Fibroblast of skin of right biceps (primary cell): ENCODE data around the gene NDUFAF3.

Experiments
- DNase-seq: peaks from one replicate; pipeline ENCODE4 v3.0.0-alpha.2; 2013

Gene NDUFAF3

DNA sequence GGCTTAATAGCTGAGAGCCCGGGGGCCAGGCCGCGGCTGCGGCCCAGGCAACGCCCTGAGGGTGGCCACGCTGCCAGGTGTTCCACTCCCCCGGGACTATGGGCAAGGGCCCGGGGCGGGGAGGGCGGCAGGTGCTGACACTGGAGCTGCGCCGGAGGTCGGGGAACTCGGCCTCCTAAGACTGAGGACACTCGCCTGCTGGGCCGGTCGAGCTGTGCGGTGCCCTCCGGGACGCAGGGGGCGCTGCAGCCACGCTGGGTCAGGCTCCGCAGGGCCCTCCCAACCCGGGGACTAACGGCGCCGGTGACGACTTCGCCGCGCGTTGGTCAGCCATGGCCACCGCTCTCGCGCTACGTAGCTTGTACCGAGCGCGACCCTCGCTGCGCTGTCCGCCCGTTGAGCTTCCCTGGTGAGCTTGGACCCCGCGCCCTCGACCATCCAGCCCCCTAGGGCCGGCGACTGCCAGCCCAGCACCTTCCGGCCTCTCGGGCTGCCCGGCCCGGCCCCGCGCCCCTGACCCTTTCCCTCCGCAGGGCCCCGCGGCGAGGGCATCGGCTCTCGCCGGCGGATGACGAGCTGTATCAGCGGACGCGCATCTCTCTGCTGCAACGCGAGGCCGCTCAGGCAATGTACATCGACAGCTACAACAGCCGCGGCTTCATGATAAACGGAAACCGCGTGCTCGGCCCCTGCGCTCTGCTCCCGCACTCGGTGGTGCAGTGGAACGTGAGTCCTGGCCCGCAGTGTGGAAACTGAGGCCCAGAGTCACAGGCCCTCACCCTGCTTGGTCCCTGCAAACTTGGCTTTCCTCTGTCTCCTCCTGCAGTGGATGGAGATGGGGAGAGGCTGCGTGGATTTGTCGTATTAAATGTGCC lies at the start of gene NDUFAF3:
Gene NDUFAF3 (plus strand): TSS at position 309 of the 875 bp plus-strand sequence. CDS start 24 bp downstream, at position 333.
- peak; percentile 90 for DNase-seq

DNA sequence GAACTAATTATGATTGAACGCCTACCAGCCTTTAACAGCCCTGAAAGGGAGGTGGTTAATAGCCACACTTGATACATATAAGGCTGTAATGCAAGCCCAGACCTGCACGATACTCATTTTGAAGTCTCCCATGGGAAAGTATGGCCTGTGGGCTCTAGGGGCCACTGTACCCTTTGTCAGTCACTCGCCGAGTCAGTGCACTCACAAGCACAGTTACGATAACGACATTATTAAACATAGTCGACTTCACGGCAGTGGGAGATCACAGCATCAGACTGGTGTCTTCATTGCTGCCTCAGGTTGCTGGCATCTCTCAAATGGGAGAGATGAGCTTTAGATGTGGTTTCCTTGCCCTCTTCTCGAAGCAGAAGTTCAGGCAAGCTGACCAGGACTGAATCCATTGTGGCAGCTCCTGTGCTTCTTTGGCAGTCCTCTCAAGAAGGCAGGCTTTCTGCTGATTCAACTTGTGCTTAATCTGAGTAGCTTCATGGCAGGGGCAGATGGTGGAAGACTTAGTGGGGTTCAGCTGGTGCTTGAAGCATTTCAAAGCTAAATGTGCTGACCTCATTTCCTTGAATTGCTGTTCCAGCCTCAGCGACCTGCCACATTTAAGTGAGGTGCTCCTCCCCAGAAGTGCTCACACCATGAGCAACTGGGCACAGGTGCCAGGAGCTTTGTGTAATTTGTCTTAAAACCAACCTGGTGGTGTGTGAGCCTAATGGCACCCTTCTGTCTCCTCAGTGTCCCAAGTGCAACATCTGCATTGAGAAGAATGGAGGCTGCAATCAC lies 47.7 kb upstream of the NDUFAF3 start:
- no peak for DNase-seq

DNA sequence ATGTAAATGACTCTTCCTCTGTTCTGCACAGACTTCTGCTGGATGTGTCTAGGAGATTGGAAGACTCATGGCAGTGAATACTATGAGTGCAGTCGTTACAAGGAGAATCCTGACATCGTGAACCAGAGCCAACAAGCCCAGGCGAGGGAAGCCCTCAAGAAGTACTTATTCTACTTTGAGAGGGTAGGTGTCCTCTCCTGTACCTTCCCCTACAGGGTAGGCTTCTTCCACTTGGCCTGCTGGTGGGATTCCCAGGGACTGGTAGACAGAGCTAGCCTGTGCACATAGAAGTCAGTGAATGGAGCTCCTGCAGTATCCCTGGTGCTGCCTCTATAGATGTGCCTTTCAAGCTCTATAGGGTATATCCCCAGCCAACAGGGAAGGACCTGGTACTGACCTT lies 42.5 kb upstream of the NDUFAF3 start:
- DNase-seq, result no peak

- DNase-seq, result no peak
Measured at GRCh38 chr3:48980295-48980694, 41.6 kb upstream of the NDUFAF3 start.

- DNase-seq, result no peak
Measured at GRCh38 chr3:48982016-48982415, 39.9 kb upstream of the NDUFAF3 start.

- DNase-seq, result no peak
Measured at GRCh38 chr3:48982686-48983085, 39.2 kb upstream of the NDUFAF3 start.

DNA sequence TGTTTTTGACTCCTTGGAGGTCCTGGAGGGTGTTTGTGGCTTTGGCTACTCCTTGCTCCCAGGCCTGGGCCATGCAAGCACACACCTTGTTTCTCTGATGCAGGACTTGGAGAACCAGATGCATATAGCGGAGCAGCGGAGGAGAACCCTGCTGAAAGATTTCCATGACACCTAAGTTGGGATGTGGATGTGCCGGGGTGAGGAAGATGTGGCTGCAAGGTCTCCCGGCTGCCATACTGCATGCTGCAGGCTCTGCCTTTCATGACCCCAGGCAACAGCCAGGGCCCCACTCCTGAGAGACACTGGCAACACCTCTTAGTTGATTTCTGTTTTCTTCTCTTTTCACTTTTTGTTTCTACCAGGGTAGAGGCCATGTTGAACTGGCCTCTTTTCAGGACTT lies 38.8 kb upstream of the NDUFAF3 start:
- no peak for DNase-seq

- DNase-seq, result no peak
Measured at GRCh38 chr3:48984663-48985062, 37.3 kb upstream of the NDUFAF3 start.

DNA sequence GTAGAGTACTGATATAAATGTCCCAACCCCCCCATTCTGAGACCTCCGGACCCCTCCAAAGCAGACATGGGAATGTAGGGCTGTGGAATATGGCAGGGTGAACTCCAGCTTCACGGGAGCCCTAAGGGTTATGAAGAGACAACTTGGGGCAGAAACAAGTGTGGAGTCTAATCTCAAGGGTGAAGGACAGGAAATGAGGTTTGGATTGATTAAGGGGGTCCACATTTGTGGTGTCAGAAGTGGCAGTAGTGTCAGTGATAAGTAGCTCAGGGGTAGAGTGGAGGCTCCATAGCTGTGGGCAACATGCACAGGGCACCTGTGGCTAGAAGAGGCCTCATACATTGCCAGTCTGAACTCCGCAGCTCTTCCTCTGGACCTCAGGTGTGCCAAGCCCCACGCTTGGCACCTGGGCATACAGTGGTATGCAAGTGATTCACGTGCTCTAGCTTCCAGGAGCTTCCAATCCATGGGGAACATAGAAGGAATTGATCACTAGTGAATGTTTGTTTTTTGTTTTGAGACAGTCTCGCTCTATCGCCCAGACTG lies 36.0 kb upstream of the NDUFAF3 start:
- no peak for DNase-seq

GRCh38 chr3:48989126-48989795 lies 32.7 kb upstream of the NDUFAF3 start:
- DNase-seq, result no peak

- DNase-seq, result peak; percentile 95
Measured at GRCh38 chr3:48989796-48990635, 31.9 kb upstream of the NDUFAF3 start, which contains the start of gene P4HTM. Gene P4HTM, plus strand, starts transcription at chr3:48990241. Its CDS starts 16 bp downstream, at chr3:48990257.

DNA sequence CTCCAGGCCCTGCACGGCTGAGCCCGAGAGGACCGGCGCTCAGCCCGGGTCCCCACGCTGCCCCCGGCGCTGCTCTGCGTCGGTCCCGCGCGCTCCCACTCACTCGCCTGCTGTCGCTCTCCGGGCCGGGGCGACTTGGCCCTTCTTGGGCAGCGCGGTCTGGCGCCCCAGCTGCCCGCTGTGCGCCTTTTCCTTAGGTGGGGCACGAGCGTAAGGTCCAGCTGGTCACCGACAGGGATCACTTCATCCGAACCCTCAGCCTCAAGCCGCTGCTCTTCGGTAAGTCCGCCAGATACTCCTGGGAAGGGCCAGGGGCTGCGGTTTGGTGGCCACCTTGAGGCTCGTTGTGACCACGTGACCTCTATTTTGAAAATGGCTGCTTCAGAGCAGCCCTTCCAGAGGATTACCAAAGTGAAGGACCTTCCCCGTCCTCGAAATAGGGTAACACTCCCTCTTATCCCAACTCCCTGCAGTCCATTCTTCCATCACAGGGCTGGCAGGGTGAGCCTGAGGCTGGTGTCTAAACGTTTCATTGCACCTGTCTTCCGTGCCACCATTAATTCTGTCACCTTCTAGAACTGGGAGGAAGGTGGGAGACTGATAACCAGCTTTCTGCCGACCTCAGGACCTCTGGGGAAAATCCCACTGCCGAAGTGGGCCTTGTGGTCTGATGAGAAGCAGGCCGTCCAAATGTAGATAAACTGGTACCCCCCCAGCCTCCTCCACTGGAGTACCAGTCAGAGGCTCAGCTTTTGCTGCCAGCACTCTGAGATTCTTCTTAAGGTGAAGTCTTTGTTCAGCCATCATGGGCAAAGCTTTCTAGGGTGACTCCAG lies 31.1 kb upstream of the NDUFAF3 start:
- peak; percentile 14 for DNase-seq

DNA sequence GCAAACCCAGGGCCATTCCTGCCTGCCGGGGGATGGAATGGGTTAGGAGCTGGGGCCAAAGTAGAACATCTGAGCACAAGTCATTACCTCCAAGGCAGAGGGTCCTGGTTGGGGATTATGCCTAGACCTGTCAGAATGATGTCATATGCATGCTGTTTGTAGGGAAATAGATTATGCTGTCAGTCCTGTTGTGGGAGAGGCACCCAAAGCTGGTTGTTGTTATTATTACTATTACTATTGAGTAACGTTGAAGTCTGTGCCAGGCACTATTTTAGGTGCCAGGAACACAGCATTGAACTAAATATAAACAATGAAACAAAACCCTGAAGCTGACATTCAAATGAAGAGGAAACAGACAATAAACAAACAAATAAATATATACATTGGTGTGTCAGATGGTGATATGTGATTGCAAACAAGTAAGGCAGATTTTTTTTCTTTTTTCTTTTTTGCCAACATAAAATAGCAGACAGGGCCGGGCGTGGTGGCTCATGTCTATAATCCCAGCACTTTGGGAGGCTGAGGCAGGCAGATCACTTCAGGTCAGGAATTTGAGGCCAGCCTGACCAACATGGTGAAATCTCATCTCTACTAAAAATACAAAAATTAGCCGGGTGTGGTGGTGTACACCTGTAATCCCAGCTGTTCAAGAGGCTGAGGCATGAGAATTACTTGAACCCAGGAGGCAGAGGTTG lies 29.9 kb upstream of the NDUFAF3 start:
- DNase-seq, result no peak

- DNase-seq, result no peak
Measured at GRCh38 chr3:48993834-48994233, 28.1 kb upstream of the NDUFAF3 start.

DNA sequence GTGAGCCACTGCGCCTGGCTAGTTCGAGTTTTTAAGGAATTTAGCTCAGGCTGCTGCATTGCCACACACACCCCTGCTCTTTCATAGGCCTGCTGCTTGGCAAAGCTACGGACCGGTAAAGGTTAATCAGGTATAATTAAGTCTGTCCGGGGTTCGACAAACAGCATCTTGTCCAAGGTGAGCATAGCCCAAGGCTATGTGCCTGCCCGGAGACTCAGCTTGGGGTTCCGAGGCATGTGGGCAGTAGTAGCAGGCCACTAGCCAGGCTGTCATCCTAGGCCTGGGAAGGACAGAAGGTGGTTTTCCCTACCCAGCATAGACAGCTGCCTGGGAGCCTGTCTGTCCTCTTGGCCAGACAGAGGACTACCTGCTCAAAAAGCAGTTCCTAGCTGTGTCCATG lies 25.3 kb upstream of the NDUFAF3 start:
- DNase-seq, result no peak

DNA sequence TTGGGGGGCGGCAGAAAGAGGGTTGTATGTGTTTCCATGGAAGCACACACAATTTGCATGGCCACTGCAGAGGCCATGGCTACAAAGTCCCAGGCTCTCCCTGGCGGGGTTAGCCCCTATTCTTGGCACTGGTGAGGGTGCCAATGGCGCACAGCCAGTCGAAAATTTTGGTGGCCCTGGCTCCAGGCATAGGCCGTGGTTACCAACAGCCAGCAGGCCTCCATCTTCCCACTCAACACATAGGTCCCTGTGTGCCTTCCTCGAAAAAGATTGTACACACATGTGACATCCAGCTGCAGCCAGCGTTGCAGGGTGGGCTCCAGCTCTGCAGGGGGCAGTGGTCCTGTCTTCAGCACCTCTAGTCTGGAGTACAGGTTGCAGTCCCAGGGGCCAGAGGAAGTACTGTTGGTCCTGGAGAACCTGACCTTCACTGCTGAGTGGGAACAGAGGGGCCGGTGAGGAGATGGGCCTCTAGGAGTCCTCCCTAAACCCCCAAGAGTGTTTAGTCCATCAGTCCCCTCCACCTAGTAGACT lies 24.8 kb upstream of the NDUFAF3 start:
- DNase-seq, result no peak

GRCh38 chr3:48997714-48998637 lies 23.9 kb upstream of the NDUFAF3 start:
- no peak for DNase-seq

GRCh38 chr3:48999085-48999858 lies 22.6 kb upstream of the NDUFAF3 start:
- DNase-seq, result no peak
